ENCODE measurements around the gene ZNF274. TPM values are rescaled to one million over a fixed set of nuclear protein-coding genes. Genes with fewer than 3 reads are reported as not detected.

The ZNF274 gene
- total RNA-seq, 1 experiment from 2014 or later: 28.7 TPM

DNA sequence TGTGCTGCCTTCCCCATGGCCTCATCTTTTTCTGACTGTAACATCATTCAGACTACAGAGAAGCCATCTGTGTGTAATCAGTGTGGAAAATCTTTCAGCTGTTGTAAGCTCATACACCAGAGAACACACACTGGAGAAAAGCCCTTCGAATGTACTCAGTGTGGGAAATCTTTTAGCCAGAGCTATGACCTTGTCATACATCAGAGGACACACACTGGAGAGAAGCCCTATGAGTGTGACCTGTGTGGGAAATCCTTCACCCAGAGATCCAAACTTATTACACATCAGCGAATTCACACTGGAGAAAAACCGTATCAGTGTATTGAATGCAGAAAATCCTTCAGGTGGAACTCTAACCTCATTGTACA is 78.7 kb downstream of the ZNF274 start:
- H3K9ac ChIP-seq (ENCODE audit: extremely low read depth, insufficient read length, low read length): no peak overlapping the region
- no peak for DNase-seq
- H4K8ac ChIP-seq (replicated peaks; ENCODE audit: insufficient read length, low read depth, low read length): no peak overlapping the region
- no peaks in the 10 kb centered on the region for H3K79me1 ChIP-seq (ENCODE audit: insufficient read depth, low read depth, low read length, poor library complexity, severe bottlenecking)
- H3K56ac ChIP-seq (ENCODE audit: insufficient read length, low read depth, low read length): no peak overlapping the region
- Mint-ChIP-seq H3K27ac (no peak overlapping the region), H3K4me3 (no peak overlapping the region), H3K4me1 (no peaks in the 10 kb centered on the region), H3K27me3 (ENCODE audit: low read depth) (peaks cover 42% of the 10 kb centered on the region), H3K9me3 (peaks cover 99 to 100% of the 10 kb centered on the region in 2 experiments), H3K36me3 (ENCODE audit: insufficient read depth in 1 of 3, low read depth in 3 of 3) (peaks cover 95 to 99% (median 97%) of the 10 kb centered on the region in 3 experiments)
- no peak overlapping the region for H2BK5ac ChIP-seq (ENCODE audit: insufficient read length, low read length)
- no peak overlapping the region for H2BK15ac ChIP-seq (ENCODE audit: low read depth, low read length)
- H3K14ac ChIP-seq (ENCODE audit: insufficient read depth, low read length): no peak overlapping the region
- H2AFZ ChIP-seq (ENCODE audit: low read length): no peak overlapping the region
- H3K27me3 ChIP-seq (ENCODE audit: insufficient read depth, low read length): no peaks in the 10 kb centered on the region
- no peak overlapping the region for H2BK20ac ChIP-seq (ENCODE audit: low read depth, low read length, poor library complexity, severe bottlenecking)
- H3K23ac ChIP-seq (ENCODE audit: insufficient read length, low read depth, low read length): no peak overlapping the region
- no peaks in the 10 kb centered on the region for H4K20me1 ChIP-seq (ENCODE audit: control insufficient read depth, insufficient read depth, insufficient read length)
- no peak overlapping the region for H3K27ac ChIP-seq (ENCODE audit: insufficient read length, low read depth, low read length)
- no peak overlapping the region for H3T11ph ChIP-seq (ENCODE audit: low read length)
- no CpG with 5 or more reads among the region's 3 CpGs for WGBS (ENCODE audit: extremely low coverage, insufficient read length, low lambda C conversion rate)
- H2BK120ac ChIP-seq (ENCODE audit: low read depth, low read length, poor library complexity, severe bottlenecking): no peak overlapping the region
- no peaks in the 10 kb centered on the region for H3K79me2 ChIP-seq (ENCODE audit: insufficient read depth, low read length)
- no peaks in the 10 kb centered on the region for H3K23me2 ChIP-seq (ENCODE audit: insufficient read length, low read depth, low read length, poor library complexity, severe bottlenecking)
- H3K18ac ChIP-seq (ENCODE audit: insufficient read length, low read depth, low read length): no peak overlapping the region
- H2BK12ac ChIP-seq (ENCODE audit: insufficient read length, low read depth, low read length): no peak overlapping the region
- peaks cover 97% of the 10 kb centered on the region for H3K9me3 ChIP-seq (ENCODE audit: control insufficient read depth, low read depth, low read length)
- H3K4me2 ChIP-seq (ENCODE audit: insufficient read depth, insufficient read length, low read length): no peak overlapping the region
- H3K4ac ChIP-seq (ENCODE audit: low read depth, low read length): no peak overlapping the region
- TF ChIP-seq, protein P1, sequence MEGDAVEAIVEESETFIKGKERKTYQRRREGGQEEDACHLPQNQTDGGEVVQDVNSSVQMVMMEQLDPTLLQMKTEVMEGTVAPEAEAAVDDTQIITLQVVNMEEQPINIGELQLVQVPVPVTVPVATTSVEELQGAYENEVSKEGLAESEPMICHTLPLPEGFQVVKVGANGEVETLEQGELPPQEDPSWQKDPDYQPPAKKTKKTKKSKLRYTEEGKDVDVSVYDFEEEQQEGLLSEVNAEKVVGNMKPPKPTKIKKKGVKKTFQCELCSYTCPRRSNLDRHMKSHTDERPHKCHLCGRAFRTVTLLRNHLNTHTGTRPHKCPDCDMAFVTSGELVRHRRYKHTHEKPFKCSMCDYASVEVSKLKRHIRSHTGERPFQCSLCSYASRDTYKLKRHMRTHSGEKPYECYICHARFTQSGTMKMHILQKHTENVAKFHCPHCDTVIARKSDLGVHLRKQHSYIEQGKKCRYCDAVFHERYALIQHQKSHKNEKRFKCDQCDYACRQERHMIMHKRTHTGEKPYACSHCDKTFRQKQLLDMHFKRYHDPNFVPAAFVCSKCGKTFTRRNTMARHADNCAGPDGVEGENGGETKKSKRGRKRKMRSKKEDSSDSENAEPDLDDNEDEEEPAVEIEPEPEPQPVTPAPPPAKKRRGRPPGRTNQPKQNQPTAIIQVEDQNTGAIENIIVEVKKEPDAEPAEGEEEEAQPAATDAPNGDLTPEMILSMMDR (conservative IDR thresholded peaks at IDR 0.05): no peak
- H4K91ac ChIP-seq (ENCODE audit: insufficient read length, low read depth, low read length): no peak overlapping the region
- H4K5ac ChIP-seq (ENCODE audit: insufficient read length, low read depth, low read length): no peak overlapping the region
- no peaks in the 10 kb centered on the region for H3K4me1 ChIP-seq (ENCODE audit: insufficient read depth, low read length)
- no peak overlapping the region for H2AK5ac ChIP-seq (ENCODE audit: insufficient read length, low read length)
